PC-9 (cell line): Measurements from ENCODE around the gene SSC5D.

Experiments used
- CTCF ChIP-seq: fragments of 200-600 bp; sonication (generic); conservative IDR thresholded peaks from 2 replicates; pipeline ENCODE4 v1.6.1; 2017; ENCODE audit warnings: mixed run types, antibody characterized with exemption, mild to moderate bottlenecking, moderate library complexity
- EZH2 ChIP-seq: fragments of 200-600 bp; sonication (generic); IDR thresholded peaks from 2 replicates; pipeline ENCODE4 v1.8.0; 2017; ENCODE audit warnings: antibody characterized with exemption, low read depth

- TF ChIP-seq CTCF (no peak), EZH2 (no peak)
These were observed 2.7 kb upstream of the SSC5D start for GRCh38 chr19:55485439-55486011.
